Globus pallidus (tissue), 1 donor: Measurements from ENCODE around the gene ZNF425.
"Not testable (repeated sequence)": the region's sequence is repeated elsewhere in the genome, so short reads cannot be mapped to it uniquely, and the experiment has no call there.

Source experiments
- DNase-seq: peaks from one replicate; pipeline ENCODE4 v3.0.0-alpha.2; 2015; ENCODE audit warnings: low spot score

Gene ZNF425, protein sequence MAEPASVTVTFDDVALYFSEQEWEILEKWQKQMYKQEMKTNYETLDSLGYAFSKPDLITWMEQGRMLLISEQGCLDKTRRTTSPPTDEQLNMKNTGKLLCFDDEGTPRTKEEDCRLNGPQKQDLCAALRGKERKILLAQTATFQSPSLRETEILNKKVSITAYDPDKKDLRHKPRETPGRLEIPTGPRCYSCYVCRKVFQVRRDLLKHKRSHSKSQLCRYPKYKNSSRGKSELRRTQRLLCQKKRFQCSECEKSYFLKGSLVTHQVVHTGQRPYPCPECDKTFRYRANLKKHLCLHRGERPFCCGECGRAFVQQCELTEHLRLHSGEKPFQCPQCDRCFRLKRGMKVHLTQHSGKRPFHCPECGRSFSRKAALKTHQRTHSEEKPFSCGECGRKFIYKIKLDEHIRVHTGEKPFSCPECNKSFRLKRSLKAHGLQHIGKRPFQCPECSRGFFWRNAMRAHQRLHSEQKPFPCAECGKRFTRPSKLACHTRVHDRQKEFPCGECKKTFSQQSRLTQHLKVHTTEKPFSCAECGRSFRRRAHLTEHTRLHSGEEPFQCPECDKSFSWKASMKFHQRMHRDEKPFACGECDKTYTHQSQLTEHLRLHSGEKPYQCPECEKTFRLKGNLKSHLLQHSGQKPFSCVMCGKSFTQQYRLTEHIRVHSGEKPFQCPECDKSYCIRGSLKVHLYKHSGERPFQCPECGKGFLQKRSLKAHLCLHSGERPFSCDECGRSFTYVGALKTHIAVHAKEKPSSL

DNA sequence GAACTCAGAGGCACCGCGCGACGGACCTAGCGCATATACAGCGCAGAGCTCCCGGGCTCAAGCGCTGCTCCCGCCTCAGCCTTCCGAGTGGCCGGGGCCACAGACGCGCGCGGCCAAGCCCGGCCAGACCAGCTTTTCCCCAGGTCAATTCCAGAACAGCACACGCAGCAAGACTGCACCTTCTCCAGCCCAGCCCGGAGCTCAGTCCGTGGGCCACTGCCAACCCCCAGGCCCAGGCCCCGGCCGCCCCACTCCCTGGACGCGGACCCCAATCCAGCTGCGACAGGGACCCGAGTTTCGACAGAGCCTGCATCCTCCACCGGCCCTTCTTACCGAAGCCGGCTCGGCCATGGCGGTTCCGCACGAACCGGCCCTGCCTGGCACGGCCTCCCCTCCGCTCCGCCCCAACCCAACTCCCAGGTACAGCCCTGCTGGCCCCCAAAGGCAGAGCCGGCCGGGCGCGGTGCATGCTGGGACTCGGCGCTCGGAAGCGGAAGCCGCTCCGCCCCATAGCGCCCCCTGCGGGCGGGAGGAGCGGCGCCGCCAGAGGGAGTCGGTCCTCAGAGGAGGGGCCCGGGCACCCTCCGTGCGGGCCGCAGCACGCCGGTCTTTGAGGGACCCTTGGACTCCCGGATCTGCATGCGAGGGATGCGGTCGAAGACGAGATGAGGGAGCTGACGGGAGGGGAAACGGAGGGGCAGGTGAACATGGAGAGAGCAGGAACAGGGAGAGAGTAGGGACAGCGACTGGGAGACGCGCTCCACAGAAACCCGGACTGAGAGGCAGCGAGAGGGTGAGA, at the start of gene ZNF425:
Gene ZNF425, minus strand, starts transcription at position 462 of the 799 bp plus-strand sequence. Its CDS starts 111 bp downstream, at position 351.
- peak; percentile 88 for DNase-seq

GRCh38 chr7:149175150-149175549, 49.0 kb upstream of the ZNF425 start:
- DNase-seq, result no peak

- DNase-seq, result no peak
These were observed 46.4 kb upstream of the ZNF425 start for GRCh38 chr7:149172534-149172920.

- no peak for DNase-seq
These were observed 45.9 kb upstream of the ZNF425 start for GRCh38 chr7:149171892-149172533.

GRCh38 chr7:149166630-149167352, 40.7 kb upstream of the ZNF425 start:
- DNase-seq, result no peak

GRCh38 chr7:149166142-149166541, 40.0 kb upstream of the ZNF425 start:
- no peak for DNase-seq

GRCh38 chr7:149161241-149161848, 35.2 kb upstream of the ZNF425 start:
- DNase-seq, result no peak

- DNase-seq, result no peak
These were observed 30.8 kb upstream of the ZNF425 start for GRCh38 chr7:149156898-149157297.

DNA sequence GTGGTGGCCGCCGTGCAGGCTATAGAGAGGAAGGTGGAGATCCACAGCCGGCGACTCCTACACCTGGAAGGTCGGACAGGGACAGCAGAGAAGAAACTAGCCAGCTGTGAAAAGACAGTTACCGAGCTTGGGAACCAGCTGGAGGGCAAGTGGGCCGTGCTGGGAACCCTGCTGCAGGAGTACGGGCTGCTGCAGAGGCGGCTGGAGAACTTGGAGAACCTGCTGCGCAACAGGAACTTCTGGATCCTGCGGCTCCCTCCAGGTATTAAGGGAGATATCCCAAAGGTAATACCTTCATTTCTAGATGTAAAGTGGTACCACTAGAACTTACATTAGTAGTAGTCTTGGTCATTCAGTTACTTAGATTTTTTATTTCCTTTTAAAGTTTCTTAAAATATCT, 27.9 kb upstream of the ZNF425 start:
- no peak for DNase-seq

DNA sequence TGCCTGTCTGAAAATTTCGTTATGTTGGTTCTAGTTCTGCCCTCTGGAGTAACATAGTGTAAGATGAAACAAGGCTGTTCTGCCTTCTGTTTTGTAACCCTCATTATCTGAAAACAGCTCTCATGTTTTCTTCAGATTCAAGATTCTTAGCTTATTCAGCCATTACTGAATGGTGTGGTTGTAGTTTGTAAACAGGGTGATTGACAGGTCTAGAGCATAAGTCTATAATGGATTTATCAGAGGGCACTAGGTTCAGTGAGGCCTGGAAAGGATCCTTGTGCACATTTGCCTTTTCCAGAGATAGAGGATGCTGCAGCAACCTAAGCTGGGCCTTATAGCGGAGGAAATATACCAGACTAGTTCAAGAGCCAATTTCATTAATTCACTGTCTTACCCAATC, 27.2 kb upstream of the ZNF425 start:
- no peak for DNase-seq

DNA sequence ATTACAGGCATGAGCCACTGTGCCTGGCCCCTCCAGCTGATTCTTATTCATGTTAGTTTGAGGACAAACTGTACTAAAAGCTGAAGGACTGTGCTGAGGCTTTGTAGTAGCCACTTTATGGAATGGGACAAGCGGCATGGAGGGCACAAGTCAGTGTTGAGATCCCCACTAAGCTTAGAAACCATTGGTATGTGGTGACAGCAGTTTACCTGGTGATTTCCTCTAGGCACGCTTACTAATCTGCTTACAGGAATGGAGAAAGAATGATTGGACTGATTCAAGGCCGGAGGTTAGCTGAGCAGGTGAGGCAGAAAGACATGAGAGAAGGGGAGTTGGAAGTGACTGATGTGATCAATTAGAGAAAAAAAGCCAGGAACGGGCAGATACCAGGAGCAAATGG, 24.9 kb upstream of the ZNF425 start:
- no peak for DNase-seq

- peak; percentile 31 for DNase-seq
These were observed 21.9 kb upstream of the ZNF425 start for GRCh38 chr7:149147752-149148653.

GRCh38 chr7:149147072-149147751, 21.1 kb upstream of the ZNF425 start, which contains the start of gene ZNF398:
TSS of gene ZNF398 (plus strand) at chr7:149147453. CDS start at chr7:149147743, 290 bp downstream.
- peak; percentile 75 for DNase-seq

GRCh38 chr7:149145031-149145845, 19.1 kb upstream of the ZNF425 start:
- DNase-seq, result no peak

DNA sequence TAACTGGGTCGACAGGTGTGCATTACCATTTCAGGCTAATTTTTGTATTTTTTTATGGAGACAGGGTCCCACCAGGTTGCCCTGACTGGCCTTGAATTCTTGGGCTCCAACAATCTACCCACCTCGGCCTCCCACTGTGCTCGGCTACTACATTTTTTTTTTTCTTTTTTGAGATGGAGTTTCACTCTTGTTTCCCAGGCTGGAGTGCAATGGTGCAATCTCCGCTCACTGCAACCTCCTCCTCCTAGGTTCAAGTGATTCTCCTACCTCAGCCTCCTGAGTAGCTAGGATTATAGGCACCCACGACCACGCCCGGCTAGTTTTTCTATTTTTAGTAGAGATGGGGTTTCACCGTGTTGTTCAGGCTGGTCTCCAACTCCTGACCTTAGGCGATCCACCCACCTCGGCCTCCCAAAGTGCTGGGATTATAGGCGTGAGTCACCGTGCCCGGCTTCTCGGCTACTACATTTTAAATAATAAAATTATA, 18.4 kb upstream of the ZNF425 start:
- not testable (repeated sequence) for DNase-seq

- no peak for DNase-seq
These were observed 15.8 kb upstream of the ZNF425 start for GRCh38 chr7:149141893-149142292.

- no peak for DNase-seq
These were observed 14.7 kb upstream of the ZNF425 start for GRCh38 chr7:149140831-149141230.

DNA sequence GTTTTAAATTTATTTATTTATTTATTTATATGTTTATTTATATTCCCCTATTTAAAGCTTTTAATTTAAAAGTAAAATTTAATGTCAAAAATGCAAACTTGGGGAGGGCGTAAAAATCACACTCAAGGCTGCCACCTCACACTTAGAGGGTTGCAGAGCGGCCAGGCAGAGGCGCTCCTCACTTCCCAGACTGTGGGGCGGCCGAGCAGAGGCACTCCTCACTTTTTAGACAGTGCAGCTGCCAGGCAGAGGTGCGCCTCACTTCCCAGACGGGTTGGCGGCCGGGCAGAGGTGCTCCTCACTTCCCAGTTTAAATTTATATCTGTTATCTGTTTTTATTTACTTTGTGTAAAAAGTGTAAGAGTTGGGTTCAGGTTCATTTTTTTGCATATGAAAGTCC, 10.0 kb upstream of the ZNF425 start:
- DNase-seq, result no peak
